ENCODE data around the gene HEPHL1. TPM values are rescaled to one million over a fixed set of nuclear protein-coding genes. Genes with fewer than 3 reads are reported as not detected.

The HEPHL1 gene
- total and polyA plus RNA-seq, 2 experiments from 2014 or later = 0.07 to 0.21 TPM

- TF ChIP-seq EZH2 (IDR thresholded peaks at IDR 0.05; ENCODE audit: low read depth, unreplicated experiment) (no peak), CTCF (conservative IDR thresholded peaks at IDR 0.05; ENCODE audit: low read depth in 2 of 2) (no peak), ZNF331 (CRISPR knock-in tag; IDR thresholded peaks at IDR 0.05; ENCODE audit: low read depth) (no peak), ETS1 (IDR thresholded peaks at IDR 0.05) (no peak), ZNF114 (CRISPR knock-in tag; IDR thresholded peaks at IDR 0.05) (no peak), JUNB (IDR thresholded peaks at IDR 0.05; ENCODE audit: unreplicated experiment) (no peak), EZH2phosphoT487 (IDR thresholded peaks at IDR 0.05; ENCODE audit: unreplicated experiment) (no peak), CREB1 (CRISPR knock-in tag; IDR thresholded peaks at IDR 0.05; ENCODE audit: low read depth) (no peak)
Observed at GRCh38 chr11:94077552-94078293, 56.6 kb downstream of the HEPHL1 start (continued).

GRCh38 chr11:94084164-94084563, 63.0 kb downstream of the HEPHL1 start:
- Mint-ChIP-seq H3K27ac (no peak overlapping the region), H3K36me3 (ENCODE audit: low read depth) (no peaks in the 10 kb centered on the region), H3K4me1 (no peaks in the 10 kb centered on the region), H3K9me3 (no peaks in the 10 kb centered on the region), H3K4me3 (no peak overlapping the region), H3K27me3 (ENCODE audit: insufficient read depth, low read depth, poor library complexity) (peaks cover 5% of the 10 kb centered on the region)
- Histone ChIP-seq H3F3A (replicated peaks; ENCODE audit: low read depth) (no peaks in the 10 kb centered on the region), H3K27ac (ENCODE audit: low read depth) (no peak overlapping the region), H4K20me1 (replicated peaks; ENCODE audit: insufficient read depth) (no peaks in the 10 kb centered on the region), H2AFZ (no peak overlapping the region), H3K27me3 (ENCODE audit: insufficient read depth) (no peaks in the 10 kb centered on the region), H3K9me2 (ENCODE audit: insufficient read depth) (peaks cover 11% of the 10 kb centered on the region; the same call in 1 of the 2 replicates), H3K4me3 (no peak overlapping the region), H3K4me2 (no peak overlapping the region), H3K4me1 (ENCODE audit: insufficient read depth) (no peaks in the 10 kb centered on the region), H3K79me2 (replicated peaks; ENCODE audit: insufficient read depth) (no peaks in the 10 kb centered on the region), H3K36me3 (ENCODE audit: insufficient read depth) (no peaks in the 10 kb centered on the region)
- DNase-seq (ENCODE audit: low spot score) = no peak
- no peak for ATAC-seq
- no peak for TF ChIP-seq STAT1 (IDR thresholded peaks at IDR 0.05; ENCODE audit: unreplicated experiment)
- no peak for TF ChIP-seq ZNF331 (CRISPR knock-in tag; IDR thresholded peaks at IDR 0.05; ENCODE audit: low read depth)
- TF ChIP-seq NANOG (IDR thresholded peaks at IDR 0.05; ENCODE audit: borderline replicate concordance) = no peak
- no peak for TF ChIP-seq CREB1 (CRISPR knock-in tag; IDR thresholded peaks at IDR 0.05; ENCODE audit: low read depth)
- TF ChIP-seq POLR2AphosphoS5 (IDR thresholded peaks at IDR 0.05; ENCODE audit: low read depth) = no peak
- TF ChIP-seq REST (IDR thresholded peaks at IDR 0.05; ENCODE audit: unreplicated experiment) = no peak
